ENCODE data around the gene KLHDC1.

Gene KLHDC1

GRCh38 chr14:49786315-49786714 lies 93.4 kb downstream of the KLHDC1 start:
- DNase-seq (ENCODE audit: low spot score) = no peak

GRCh38 chr14:49792618-49793017 lies 99.7 kb downstream of the KLHDC1 start:
- no peak for DNase-seq (ENCODE audit: low spot score)

- no peak for DNase-seq (ENCODE audit: low spot score)
Measured at GRCh38 chr14:49796025-49796424, 103.1 kb downstream of the KLHDC1 start.

Measured in cerebellar cortex (tissue), 1 donor.